SW 1271 (cell line): Measurements from ENCODE around the gene SPIN2B.

Experiments used
- DNase-seq, 2 experiments: peaks; one replicate each; lab custom pipeline; 2025; lab: John Stamatoyannopoulos, UW

Gene SPIN2B

DNA sequence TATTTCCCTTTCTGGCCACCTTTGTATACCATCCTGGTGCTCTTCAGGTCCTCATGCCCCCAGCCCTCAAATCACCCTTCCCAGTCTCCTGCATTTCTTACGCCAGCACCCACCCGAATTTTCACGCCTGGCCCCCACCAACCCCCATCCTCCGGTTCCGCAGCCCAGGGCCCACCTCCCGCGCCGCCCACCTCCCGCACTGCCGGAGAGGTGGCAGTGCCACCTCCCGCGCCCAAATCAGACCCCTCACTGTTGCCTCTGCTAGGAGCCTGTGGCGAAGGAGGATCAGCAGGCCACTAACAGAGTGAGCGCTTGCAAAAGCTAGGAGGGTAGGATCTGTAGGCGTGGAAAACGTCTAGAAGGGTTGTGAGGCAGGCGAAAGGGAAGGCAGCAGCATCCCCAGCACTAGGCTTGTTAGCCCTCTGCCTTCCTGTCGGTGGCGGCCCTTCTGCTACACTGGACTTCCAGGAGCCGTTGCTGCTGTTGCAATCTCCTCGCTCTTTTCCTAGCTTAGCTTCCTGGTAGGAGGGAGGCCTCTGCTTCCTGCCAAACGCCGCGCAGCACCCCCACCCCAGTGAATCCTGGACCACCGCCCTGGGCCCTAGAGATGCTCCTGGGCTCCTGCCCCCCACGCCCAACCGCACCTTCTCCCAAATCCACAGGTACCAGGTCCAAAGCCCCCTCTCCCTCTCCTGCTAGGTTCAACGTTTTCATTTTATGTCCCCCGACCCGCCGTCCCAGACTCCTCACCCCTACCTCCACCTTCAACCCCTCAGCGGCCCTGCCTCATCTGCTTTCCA lies 51.0 kb downstream of the SPIN2B start:
- no peak for DNase-seq
